IPS DF 19.7 (cell line): ENCODE data around the gene ABHD6.
"Not testable (repeated sequence)": the region's sequence is repeated elsewhere in the genome, so short reads cannot be mapped to it uniquely, and the experiment has no call there.

Experiments
- DNase-seq: peaks from one replicate; pipeline ENCODE4 v3.0.0-alpha.2; 2013; ENCODE audit warnings: low read depth, low spot score

Gene ABHD6

GRCh38 chr3:58242340-58242739 lies 4.7 kb downstream of the ABHD6 start:
- no peak for DNase-seq

GRCh38 chr3:58242860-58243259 lies 5.3 kb downstream of the ABHD6 start:
- not testable (repeated sequence) for DNase-seq

GRCh38 chr3:58243976-58244585 lies 6.5 kb downstream of the ABHD6 start:
- DNase-seq = no peak

DNA sequence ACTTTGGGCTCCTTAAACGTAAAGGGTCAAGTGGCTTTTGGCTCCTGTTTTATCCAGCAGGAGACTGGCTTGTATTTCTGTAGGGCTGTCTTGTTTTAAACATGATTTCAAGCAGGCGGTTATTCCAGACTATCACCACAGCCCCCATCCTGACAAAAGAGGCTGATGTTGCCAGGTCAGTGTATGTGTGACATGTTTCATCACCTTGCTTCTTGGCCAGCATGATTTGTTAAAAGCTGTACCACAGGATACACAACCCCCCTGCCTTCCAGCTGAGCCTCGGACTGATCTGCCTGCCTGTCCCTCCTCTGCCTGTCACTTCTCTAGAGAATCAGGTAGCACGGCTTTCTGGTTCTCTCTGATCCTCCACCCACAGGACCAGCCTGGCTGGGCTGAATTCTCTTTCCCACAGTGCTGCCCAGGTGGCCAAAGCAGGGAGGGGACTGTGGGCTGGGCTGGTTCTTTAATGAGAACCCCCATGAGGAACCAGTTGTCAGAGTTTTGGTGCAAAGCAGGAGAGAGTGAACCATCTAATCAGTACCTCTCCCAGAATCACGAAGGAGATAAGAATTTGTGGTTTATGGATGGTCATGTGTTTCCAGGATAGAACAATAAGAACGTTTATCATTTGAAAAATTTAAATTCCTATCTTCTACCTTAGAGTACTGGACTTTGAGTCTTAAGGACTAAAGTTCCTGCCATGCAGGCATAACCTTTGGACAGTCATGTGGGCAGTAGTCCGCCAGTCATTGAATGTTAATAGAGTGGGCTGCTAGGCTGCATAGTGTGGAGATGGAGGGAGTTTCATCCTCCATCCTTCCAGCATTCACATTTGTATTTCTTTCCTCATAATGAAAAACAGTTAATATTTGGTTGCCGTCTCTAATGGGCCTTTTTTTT lies 8.8 kb downstream of the ABHD6 start:
- no peak for DNase-seq

DNA sequence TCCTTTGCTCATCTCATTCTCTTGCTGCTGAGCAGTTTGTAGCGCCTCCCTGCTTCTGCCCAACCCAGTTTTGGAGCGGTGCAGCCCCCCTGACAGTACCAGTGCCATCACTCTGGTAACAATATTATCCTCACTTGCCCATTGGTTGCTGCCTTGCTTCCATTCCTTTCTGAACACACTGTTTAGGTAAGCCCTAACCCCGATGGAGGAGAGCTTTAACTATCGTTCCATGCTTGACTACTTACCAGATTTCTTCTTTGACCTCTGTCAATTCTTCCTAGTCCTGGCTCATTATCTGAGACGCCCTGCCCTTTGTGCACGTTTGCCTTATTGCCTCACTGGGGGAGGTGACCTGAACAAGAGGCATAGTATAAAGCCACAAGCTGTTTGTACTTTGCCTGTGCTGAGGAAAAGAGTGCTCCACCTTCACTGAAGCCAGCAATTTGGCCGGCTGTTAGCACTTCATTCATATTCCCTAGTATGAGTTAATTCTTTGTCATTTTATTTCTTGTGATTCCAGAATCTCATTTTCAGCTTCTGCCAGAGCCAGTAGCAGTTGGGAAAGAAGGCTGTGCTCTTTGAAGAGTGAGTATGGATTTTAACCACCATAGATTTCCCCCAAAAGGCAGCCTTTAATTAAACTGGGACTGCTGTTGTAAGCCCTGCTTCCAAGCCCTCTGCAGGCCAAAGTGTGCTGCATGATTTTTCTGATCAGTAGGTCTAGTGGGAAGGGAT lies 11.9 kb downstream of the ABHD6 start:
- no peak for DNase-seq

DNA sequence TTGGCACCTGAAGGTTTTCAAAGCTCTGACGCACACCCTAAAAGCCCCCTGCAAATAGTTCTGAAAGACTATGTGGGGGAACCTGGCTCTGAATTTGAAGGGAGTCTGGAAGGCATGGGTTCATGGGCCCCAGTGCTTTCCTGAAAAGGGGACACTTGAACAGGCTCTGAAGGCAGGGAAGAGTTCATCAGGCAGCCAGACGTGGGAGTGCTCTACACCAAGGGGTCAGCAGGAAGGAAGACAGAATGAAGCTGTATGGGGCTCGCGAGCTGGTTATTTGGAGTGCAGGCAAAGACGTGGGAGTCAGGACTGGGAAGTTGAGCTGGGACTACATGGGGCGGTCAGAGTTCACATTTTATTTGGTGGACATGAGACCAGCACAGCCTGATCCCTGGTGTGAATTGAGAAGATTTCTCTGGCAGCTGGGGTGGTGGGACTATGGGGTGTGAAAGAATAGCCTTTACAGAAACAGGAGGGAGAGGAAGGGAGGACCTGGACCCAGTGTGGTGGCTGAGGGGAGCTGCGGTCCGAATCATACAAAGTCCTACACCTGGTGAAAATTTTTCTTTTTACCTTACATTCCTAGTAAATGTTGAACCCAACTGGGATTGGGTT lies 12.6 kb downstream of the ABHD6 start:
- no peak for DNase-seq

GRCh38 chr3:58251631-58252035 lies 14.0 kb downstream of the ABHD6 start:
- no peak for DNase-seq

DNA sequence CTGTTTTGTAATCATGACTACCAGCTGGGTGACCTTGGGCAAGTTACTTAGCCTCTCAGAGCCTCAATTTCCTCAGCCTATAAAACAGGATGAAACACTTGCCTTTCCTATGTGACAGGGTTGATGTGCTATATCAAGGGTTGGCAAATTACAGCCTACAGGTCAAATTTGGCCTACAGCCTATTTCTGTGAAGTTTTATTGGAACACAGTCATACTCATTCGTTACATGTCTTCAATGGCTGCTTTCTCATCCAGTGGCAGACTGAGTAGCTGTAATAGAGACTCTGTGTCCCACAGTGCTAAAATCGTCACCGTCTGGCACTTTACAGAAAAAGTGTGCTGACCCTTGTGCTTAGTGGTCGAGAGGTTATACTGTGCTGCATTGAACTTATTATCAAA lies 16.6 kb downstream of the ABHD6 start:
- no peak for DNase-seq

- no peak for DNase-seq
Measured at GRCh38 chr3:58256061-58256460, 18.5 kb downstream of the ABHD6 start.

GRCh38 chr3:58256511-58256910 lies 18.9 kb downstream of the ABHD6 start:
- no peak for DNase-seq

DNA sequence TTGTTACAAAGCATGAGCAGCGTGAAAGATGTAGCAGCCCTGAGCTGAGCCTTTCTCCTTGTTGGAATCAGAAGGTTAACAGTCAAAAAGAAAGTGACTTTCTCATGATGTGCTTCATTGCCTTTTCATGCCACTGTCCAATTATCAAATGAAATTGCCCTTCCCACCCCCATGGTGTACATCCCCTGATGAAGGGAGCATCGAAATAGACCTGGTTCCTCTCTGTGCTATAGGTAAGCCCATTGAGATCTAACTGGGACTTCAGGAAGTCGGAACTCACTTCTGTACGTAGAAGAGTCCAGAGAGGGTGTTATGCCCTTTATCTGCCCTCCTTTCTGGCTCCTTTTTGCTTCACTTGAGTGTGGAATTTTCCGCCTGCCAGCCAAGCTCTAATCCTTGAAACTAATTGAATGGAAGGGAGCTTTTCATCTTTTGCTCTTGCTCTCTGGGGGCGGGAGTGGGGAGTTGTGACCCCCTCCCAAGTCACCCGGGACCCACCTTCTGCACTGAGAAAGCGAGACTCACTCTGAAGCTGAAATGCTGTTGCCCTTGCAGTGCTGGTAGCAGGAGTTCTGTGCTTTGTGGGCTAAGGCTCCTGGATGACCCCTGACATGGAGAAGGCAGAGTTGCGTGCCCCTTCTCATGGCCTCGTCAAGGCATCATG lies 20.9 kb downstream of the ABHD6 start:
- DNase-seq = no peak

- DNase-seq = no peak
Measured at GRCh38 chr3:58260261-58260731, 22.7 kb downstream of the ABHD6 start.

DNA sequence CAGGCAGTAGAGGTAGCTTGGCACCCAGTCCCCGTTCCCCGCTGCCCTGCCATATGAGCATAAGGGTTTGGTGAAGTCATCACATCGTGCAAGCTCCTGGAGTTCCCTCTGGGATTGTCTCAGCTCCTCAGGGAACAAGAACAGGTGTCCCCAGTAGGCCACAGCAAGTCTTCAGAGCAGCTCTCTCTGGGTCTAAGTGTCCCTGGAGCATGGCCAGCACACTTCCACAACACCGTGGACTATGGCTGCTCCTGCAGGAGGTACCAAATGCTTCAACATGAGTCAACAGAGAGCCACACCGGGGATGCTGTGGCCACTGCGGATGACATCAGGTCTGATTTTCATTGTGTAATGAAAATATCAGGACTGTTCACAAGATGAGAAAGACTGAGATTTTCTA lies 23.1 kb downstream of the ABHD6 start:
- no peak for DNase-seq

DNA sequence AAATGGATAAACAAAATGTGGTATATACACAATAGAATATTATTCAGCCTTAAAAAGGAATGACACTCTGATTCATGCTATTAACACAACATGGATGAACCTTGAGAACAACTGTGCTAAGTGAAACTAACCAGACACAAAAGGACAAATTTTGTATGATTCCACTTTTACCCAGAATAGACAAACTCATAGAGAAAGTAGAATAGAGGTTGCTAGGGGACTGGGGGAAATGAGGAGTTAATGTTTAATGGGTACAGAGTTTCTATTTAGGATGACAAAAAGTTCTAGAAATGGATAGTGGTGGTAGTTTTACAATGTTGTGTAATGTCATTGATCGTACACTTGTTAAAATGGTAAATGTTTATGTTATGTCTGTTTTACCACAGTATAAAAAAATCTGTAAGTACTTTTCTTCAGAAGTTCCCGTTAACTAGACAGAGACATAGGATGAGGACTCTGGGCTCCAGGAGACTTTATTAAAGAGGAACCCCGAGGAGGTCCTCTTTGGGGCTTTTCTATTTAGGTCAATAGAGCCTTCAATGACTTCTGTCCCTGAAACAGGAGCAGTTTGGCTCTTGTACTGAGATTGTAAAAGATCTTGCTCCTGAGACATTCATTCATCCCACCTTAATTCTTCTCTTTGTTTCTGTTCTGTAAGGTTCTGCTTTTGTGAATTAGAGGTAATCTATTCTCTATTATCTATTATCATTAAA lies 24.5 kb downstream of the ABHD6 start:
- DNase-seq = no peak

DNA sequence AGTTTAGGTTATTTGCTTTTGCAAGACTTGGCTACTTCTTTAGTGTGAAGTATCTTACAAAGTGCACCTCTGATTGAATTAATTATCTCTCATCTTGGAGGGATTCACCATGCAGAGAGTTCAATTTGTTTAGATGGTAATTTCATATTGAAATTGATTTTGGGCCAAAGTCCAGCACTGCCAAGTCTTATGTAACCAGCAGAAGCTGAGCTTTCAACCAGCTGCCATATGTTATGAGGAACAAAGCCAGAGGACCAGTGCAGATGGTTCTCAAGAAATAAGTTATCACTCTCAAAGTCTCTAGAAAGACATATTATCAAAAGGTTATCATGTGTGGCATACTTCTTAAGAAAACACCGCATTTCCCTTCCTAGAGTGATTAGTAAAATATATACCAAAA lies 29.0 kb downstream of the ABHD6 start:
- DNase-seq = no peak

GRCh38 chr3:58267543-58267942 lies 30.0 kb downstream of the ABHD6 start:
- not testable (repeated sequence) for DNase-seq

GRCh38 chr3:58269356-58269755 lies 31.8 kb downstream of the ABHD6 start:
- no peak for DNase-seq

- no peak for DNase-seq
Measured at GRCh38 chr3:58270485-58270884, 32.9 kb downstream of the ABHD6 start.

GRCh38 chr3:58271901-58272501 lies 34.4 kb downstream of the ABHD6 start:
- no peak for DNase-seq

DNA sequence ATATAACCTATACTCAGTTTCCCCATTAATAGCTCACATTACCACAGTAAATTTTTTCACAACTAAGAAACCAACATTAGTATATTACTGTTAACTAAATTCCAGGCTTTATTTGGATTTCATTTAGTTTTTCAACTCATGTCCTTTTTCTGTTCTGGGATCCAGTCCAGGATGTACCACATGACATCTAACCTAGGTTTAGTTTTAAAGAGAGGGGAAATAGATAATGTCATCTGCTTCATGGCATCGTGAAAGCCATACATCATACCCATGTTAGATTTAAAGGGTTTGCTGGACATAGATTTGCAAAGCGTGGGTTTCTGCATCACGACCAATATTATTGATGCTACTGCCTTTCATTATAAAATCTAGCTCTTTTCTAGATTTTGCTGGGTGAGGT lies 35.3 kb downstream of the ABHD6 start:
- no peak for DNase-seq
